ENCODE measurements around the gene SOX10. TPM values are rescaled to one million over a fixed set of nuclear protein-coding genes. Genes with fewer than 3 reads are reported as not detected.

Gene SOX10
- total RNA-seq, 4 donors from 2014 or later = 15.2 to 30.8 (median 20.5) TPM

DNA sequence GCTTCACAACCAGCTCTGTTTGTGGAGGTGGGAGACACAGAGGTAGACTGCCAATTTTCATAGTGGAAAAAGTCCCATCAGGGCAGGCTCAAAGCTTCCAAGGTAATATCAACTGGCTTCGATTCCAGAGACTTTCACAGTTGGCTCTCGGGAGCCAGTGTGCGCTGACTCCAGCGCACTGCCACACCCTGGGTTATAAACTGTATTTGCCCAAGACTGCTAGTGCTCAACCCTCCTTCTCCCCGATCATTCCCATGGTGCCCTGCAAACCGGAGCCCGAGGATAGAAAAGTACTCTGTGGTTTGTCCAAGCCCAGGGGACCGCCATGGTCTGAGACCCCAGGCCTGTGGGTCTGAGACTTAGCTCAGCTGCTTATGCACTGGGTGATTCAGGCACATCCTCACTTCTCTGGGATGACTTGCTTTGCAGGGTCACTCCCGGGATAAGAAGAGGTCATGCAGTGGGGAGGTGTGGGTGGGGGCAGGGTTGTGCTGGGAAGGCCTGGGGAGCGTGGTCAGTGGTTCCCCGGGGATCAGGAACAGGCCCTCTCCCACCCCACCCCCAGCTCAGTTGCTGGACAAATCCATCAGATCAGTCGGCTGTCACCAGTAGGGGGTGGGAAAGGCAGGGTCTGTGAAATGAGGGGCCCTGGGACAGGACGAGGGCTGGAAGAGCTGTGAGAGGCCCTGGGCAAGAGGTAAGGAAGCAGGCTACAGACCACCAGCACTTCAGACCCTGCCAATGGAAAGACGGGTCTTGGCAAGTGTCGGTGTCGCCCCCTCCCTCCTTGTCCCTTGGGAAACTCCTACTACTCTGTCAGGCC is 46.2 kb upstream of the SOX10 start:
- H3K27ac ChIP-seq = peak overlapping the region; percentile 21
- H3K9me3 ChIP-seq = no peaks in the 10 kb centered on the region
- no peak overlapping the region for H3K4me3 ChIP-seq
- 54% methylated on average over 15 of the region's 16 CpGs for WGBS
- H3K4me1 ChIP-seq = peaks cover 25% of the 10 kb centered on the region
- H3K27me3 ChIP-seq = no peaks in the 10 kb centered on the region
- TF ChIP-seq, protein P1, sequence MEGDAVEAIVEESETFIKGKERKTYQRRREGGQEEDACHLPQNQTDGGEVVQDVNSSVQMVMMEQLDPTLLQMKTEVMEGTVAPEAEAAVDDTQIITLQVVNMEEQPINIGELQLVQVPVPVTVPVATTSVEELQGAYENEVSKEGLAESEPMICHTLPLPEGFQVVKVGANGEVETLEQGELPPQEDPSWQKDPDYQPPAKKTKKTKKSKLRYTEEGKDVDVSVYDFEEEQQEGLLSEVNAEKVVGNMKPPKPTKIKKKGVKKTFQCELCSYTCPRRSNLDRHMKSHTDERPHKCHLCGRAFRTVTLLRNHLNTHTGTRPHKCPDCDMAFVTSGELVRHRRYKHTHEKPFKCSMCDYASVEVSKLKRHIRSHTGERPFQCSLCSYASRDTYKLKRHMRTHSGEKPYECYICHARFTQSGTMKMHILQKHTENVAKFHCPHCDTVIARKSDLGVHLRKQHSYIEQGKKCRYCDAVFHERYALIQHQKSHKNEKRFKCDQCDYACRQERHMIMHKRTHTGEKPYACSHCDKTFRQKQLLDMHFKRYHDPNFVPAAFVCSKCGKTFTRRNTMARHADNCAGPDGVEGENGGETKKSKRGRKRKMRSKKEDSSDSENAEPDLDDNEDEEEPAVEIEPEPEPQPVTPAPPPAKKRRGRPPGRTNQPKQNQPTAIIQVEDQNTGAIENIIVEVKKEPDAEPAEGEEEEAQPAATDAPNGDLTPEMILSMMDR (IDR thresholded peaks at IDR 0.05) = no peak
- TF ChIP-seq POLR2AphosphoS5 (IDR thresholded peaks at IDR 0.05) = no peak
- no peak for TF ChIP-seq EP300 (IDR thresholded peaks at IDR 0.05)
- no peak for TF ChIP-seq POLR2A (IDR thresholded peaks at IDR 0.05)
- H3K36me3 ChIP-seq = no peaks in the 10 kb centered on the region
- no peak for DNase-seq (ENCODE audit: low spot score in 2 of 2)

DNA sequence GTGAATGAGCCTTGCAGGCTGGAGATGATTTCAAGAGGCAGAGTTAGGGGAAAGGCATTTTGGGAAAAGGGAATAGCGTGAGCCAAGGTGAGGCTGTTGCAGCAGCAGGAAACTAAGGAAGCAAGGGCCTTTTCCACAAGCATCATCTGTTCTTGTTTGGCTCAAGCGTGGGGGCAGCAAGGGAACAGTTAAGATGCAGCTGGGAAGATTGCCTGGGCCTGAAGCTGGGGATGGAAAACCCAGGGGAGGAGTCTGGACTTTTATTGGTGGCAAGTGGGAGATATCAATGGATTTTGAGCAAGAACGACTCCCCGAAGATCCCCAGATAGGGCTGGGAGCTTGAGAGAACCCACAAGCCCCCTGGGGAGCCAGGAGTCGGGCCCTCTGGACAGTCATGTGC is 45.5 kb upstream of the SOX10 start:
- 76% methylated on average over 5 of the region's 5 CpGs for WGBS
- Histone ChIP-seq H3K4me1 (peaks cover 20% of the 10 kb centered on the region), H3K4me3 (no peak overlapping the region), H3K27me3 (no peaks in the 10 kb centered on the region), H3K27ac (peak overlapping the region; percentile 21), H3K36me3 (no peaks in the 10 kb centered on the region), H3K9me3 (no peaks in the 10 kb centered on the region)
- TF ChIP-seq POLR2AphosphoS5 (IDR thresholded peaks at IDR 0.05) = no peak
- no peak for DNase-seq (ENCODE audit: low spot score in 2 of 2)

DNA sequence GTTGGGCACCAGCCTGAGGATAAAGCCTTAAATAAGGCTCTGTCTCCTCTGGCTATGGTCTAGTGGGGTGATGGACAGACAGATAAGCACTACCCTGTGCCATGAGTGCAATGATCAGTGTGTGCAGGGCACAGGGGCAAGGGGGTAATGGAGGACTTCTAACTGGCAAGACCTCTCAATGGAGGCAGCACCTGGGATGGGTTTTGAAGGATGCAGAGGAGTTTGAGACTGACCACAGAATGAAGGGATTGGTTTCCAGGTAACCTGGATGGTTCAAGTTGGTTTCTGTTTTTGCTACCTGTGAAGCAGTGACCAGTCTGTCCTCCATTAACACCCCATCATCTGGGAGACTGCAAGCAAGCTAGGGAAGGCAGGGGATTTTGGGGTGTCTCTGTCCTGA is 45.0 kb upstream of the SOX10 start:
- Histone ChIP-seq H3K27me3 (no peaks in the 10 kb centered on the region), H3K36me3 (no peaks in the 10 kb centered on the region), H3K4me1 (peaks cover 14% of the 10 kb centered on the region), H3K27ac (no peak overlapping the region), H3K4me3 (no peak overlapping the region), H3K9me3 (no peaks in the 10 kb centered on the region)
- no peak for TF ChIP-seq EP300 (IDR thresholded peaks at IDR 0.05)
- TF ChIP-seq, protein P1 (IDR thresholded peaks at IDR 0.05) = no peak
- TF ChIP-seq POLR2AphosphoS5 (IDR thresholded peaks at IDR 0.05) = no peak
- no peak for TF ChIP-seq POLR2A (IDR thresholded peaks at IDR 0.05)
- no peak for DNase-seq (ENCODE audit: low spot score in 2 of 2)

DNA sequence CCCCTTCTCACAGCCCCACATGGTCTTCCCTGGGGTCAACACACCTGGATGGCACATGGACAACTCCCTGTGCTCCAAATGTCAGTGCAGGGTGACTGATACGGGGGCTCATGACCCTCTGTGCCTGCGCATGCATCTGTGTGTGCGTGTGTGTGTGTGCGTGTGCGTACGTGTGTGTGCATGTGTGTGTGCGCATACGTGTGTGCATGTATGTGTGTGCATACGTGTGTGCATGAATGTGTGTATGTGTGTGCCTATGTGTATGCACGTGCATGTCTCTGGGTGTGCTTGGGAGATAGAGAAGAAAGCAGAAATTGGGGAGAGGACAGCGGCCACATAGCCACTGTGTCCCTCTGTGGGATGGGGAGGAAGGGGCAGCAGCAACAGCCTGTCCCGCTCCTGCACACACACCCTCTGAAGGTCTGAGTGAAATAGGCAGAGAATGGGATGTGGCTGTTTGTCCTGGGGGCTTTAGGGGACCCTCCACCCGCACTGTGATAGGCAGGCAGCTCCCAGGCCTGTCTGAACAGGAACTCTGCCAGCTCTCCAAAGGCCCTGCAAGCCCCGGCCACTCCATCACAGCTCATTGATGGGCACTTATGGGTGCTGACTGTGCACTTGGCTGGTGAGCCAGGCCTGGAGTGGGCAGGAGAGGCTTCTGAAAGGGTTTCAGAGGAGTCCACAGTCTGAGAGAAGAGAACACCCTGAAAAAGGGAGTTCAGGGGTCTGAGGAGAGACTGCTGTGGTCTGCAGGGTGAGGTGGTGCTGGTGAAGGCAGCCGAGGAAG is 44.2 kb upstream of the SOX10 start:
- WGBS = 90% methylated on average over 12 of the region's 15 CpGs
- TF ChIP-seq, protein P1 (IDR thresholded peaks at IDR 0.05) = no peak
- no peak for TF ChIP-seq EP300 (IDR thresholded peaks at IDR 0.05)
- TF ChIP-seq POLR2A (IDR thresholded peaks at IDR 0.05) = no peak
- TF ChIP-seq POLR2AphosphoS5 (IDR thresholded peaks at IDR 0.05) = no peak
- Histone ChIP-seq H3K36me3 (no peaks in the 10 kb centered on the region), H3K27ac (no peak overlapping the region), H3K4me3 (no peak overlapping the region), H3K27me3 (no peaks in the 10 kb centered on the region), H3K4me1 (peaks cover 6% of the 10 kb centered on the region), H3K9me3 (no peaks in the 10 kb centered on the region)
- no peak for DNase-seq (ENCODE audit: low spot score in 2 of 2)

DNA sequence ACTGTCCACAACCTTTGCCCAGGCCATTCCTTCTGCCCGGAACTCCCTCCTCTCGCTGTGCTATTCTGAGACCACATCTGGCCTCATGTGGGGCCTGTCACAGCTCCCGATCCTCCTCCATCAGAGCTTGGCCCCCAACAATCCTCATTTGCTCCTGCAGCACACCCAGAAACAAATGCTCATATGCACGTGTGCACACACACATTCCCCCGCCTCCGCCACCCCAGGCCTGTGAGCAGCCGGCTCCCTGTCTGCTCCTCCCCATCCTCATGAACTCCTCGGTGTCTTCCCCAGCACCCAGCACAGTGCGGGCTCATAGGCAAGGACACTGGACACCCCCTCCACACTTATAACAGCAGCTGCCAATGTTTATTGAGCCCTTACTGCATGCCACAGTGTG is 43.1 kb upstream of the SOX10 start:
- Histone ChIP-seq H3K4me1 (no peaks in the 10 kb centered on the region), H3K9me3 (no peaks in the 10 kb centered on the region), H3K27ac (no peak overlapping the region), H3K36me3 (no peaks in the 10 kb centered on the region), H3K27me3 (no peaks in the 10 kb centered on the region), H3K4me3 (no peak overlapping the region)
- no peak for DNase-seq (ENCODE audit: low spot score in 2 of 2)
- WGBS = 75% methylated on average over 9 of the region's 9 CpGs
- TF ChIP-seq POLR2AphosphoS5 (IDR thresholded peaks at IDR 0.05) (no peak), POLR2A (IDR thresholded peaks at IDR 0.05) (no peak), EP300 (IDR thresholded peaks at IDR 0.05) (no peak)
- TF ChIP-seq, protein P1 (IDR thresholded peaks at IDR 0.05) = no peak
